ENCODE data around the gene HOXA9.

Gene HOXA9

DNA sequence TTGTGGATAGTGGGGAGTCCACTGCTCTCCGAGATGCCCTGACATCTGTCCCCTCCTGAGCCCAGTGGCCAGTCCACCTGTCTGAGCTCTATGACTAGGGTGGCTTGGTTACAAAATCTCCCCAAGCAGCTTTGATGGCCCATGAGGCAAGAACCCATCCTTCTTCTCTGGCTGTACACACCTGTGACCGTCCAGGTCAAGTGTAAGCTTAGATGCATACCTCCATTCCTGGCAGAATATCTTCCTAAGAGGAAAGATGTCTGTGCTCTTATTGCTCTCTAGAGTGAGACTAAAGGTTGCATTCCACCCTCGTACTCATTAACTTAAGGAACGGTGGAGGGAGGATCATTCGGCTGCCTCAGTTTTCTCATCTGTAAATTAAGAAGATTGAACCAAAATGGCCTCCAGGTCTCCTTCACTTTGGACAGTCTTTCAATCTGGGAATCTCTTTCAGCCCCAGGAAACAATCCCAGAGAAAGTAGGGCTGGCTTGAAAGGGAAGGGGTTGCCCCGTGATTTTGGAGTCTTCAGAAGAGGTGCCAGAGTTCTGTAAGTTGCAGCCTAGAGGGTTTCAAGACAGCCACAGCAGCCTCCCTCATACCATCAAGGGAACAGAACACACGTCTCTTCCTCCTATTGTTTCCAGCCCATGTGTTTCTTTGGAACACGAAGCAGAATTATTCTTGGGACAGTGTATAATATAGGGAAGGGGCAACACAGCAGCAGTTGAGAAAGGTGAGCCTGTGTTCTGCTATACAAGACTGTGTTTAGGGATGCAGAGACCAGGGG, 40.2 kb downstream of the HOXA9 start:
- CTCF ChIA-PET, result no interaction called here
- DNase-seq (ENCODE audit: extremely low spot score), result no peak
- TF ChIP-seq, protein P1, sequence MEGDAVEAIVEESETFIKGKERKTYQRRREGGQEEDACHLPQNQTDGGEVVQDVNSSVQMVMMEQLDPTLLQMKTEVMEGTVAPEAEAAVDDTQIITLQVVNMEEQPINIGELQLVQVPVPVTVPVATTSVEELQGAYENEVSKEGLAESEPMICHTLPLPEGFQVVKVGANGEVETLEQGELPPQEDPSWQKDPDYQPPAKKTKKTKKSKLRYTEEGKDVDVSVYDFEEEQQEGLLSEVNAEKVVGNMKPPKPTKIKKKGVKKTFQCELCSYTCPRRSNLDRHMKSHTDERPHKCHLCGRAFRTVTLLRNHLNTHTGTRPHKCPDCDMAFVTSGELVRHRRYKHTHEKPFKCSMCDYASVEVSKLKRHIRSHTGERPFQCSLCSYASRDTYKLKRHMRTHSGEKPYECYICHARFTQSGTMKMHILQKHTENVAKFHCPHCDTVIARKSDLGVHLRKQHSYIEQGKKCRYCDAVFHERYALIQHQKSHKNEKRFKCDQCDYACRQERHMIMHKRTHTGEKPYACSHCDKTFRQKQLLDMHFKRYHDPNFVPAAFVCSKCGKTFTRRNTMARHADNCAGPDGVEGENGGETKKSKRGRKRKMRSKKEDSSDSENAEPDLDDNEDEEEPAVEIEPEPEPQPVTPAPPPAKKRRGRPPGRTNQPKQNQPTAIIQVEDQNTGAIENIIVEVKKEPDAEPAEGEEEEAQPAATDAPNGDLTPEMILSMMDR (IDR thresholded peaks at IDR 0.05; ENCODE audit: control extremely low read depth, extremely low read depth, low read depth, missing control alignments), result no peak
- POLR2A ChIA-PET, result no interaction called here

DNA sequence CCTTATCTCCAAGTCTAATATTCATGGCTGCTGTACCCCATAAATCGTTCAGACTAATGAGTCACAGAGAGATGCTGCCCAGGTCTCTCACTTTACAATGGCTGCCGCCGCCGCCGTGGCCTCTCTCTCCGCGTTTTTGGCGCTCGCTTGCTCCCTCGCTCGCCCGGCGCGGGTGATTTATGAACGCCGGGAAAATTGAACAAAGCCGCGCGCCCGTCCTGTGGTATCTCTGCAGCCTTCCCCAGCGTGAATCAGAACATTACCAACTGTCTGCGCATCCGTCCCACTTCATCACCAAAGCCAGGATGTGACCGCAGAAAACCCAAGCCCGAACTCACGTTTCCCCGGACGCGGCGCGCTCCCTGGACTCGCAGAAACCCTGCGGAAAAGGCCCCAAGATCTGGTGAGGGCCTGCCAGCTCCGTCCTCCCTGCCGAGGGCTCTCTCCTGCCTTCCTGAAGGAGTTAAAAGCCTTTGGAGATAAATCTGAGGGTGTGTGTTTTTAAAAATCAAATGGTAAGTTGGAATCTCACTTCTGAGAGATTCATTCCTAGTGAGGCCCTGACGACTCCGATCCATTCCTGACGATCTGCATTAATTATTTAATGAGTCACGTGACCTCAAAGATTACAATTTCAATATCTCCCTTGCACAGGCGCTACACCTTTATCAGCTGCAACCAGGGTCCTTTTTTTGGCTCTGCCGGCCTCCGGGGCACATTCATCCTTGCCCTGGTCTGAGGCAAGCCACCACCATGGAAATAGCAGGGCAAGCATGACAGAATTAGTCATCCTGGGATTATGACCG, 41.0 kb downstream of the HOXA9 start:
- TF ChIP-seq, protein P1 (IDR thresholded peaks at IDR 0.05; ENCODE audit: control extremely low read depth, extremely low read depth, low read depth, missing control alignments), result no peak
- DNase-seq (ENCODE audit: extremely low spot score), result no peak
- ChIA-PET CTCF (no interaction called here), POLR2A (no interaction called here)

DNA sequence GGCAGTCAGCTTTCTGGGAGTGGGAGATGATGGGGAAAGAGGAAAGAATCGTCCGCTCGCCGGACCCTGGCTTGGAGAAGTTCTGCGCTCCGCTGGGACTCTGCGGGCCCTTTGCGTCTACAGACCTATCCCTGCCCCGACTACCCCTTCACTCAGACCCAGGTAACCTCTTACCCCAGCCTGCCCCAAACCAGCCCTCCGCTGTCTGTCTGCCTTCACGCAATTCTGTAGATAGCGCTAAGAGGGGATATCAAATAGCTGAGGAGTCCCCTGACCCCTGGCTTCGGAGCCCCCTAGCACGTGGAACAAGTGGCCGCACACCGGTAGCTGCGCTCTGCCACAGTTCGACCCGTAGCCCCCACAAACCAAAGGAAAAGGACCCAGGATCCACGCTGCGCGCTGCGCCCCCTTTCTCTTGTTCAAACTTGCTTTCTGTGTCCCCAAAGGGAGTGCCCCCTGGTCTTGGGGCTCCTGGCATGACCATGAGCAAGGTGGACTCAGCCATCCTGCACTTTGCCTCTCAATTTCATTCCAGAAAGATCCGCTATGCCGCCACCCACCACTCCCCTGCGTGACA, 41.8 kb downstream of the HOXA9 start:
- TF ChIP-seq, protein P1 (IDR thresholded peaks at IDR 0.05; ENCODE audit: control extremely low read depth, extremely low read depth, low read depth, missing control alignments), result no peak
- POLR2A ChIA-PET, result no interaction called here
- no peak for DNase-seq (ENCODE audit: extremely low spot score)
- CTCF ChIA-PET, result no interaction called here

DNA sequence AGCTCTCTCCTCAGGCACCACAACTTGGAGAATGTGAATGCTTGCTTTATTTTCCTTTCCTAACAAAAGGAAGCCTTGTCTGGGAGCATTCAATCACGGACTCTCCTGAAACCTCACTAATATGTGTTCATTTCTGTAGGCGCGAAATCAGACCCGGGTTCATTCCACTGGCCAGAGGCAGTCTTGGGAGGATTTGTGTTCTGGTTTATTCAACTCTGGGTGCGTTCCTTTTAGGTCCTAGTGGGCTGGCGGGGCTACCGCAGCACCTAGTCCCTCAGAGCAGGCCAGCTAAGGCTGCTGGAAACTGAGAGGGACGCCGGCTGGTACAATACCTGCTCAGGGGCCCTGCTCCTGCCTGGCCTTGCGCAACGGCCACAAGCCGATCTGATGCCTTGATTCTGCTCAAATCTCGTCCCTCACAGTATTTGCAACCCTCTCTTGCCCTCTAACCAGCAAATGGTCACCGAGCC, 42.3 kb downstream of the HOXA9 start:
- TF ChIP-seq, protein P1 (IDR thresholded peaks at IDR 0.05; ENCODE audit: control extremely low read depth, extremely low read depth, low read depth, missing control alignments), result no peak
- no peak for DNase-seq (ENCODE audit: extremely low spot score)
- ChIA-PET CTCF (no interaction called here), POLR2A (no interaction called here)

DNA sequence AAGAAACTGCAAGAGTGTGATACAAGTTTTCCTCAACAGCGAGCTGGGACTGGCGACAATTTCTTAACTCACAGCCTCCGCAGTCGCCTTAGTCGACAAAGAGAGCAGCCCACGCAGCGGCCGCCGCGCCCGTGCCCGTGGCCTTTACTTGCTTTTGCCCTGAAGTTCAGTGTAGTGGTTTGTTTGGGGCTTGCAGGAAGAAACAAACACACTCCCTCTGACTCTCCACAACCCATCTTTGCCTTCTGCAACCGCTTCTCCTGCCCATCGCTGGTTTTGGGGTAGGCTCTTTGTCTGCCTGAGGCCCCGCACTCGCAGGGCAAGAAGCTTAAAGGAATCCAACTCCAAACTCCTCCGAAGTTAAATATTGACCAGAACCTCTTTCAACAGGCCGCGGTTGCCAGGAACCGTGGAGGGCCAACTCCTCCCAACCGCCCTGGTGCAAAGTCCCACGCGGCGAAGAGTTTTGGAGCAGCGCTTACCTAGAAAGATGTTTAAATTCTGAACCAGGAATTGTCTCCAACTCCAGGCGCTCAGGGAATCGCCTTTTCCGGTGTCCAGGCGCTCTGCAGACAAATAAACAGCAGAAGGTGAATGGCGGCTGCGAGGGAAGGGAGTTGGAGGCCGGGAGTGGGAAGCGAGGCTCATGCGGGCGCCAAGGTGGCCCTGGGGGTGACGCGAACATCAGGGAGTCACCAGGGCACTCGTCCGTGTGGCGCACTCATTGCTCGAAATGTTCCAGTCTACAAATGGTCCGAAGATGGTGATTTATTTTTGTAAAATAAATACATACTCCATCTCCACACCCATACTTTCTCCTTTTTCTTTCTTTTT, 43.0 kb downstream of the HOXA9 start:
- CTCF ChIA-PET, result no interaction called here
- POLR2A ChIA-PET, result no interaction called here
- no peak for DNase-seq (ENCODE audit: extremely low spot score)
- TF ChIP-seq, protein P1 (IDR thresholded peaks at IDR 0.05; ENCODE audit: control extremely low read depth, extremely low read depth, low read depth, missing control alignments), result no peak

DNA sequence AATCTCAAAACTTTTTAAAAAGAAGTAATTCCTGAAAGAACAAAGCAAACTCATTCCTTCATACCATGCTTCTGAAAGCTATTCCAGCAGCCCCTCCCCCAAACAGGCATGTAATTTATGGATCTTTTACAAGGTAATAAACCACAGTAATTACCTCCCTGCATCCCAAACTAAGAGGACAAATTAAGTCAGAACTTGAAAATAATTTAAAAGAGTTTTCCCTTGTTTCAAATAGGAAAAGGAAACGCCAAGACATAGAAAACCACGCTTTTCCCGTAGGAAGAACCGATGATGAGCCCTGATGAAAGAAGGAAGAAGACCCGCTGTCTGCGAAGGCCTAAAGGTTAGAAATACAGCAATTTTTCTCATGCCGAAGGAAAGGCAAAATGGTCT, 43.7 kb downstream of the HOXA9 start:
- no peak for DNase-seq (ENCODE audit: extremely low spot score)
- POLR2A ChIA-PET, result no interaction called here
- TF ChIP-seq, protein P1 (IDR thresholded peaks at IDR 0.05; ENCODE audit: control extremely low read depth, extremely low read depth, low read depth, missing control alignments), result no peak
- CTCF ChIA-PET, result no interaction called here
